Measurements from ENCODE around the gene DOCK9.
A peak's percentile ranks its signal among the peaks of the same experiment; 100 is the strongest.
"Not testable (repeated sequence)": the region's sequence is repeated elsewhere in the genome, so short reads cannot be mapped to it uniquely, and the experiment has no call there.

The DOCK9 gene

GRCh38 chr13:98910501-98910951 lies 67.3 kb downstream of the DOCK9 start:
- Mint-ChIP-seq H3K9me3 (no peaks in the 10 kb centered on the region), H3K4me1 (ENCODE audit: low read depth) (peaks cover 62% of the 10 kb centered on the region), H3K36me3 (ENCODE audit: low read depth) (peaks cover 49% of the 10 kb centered on the region), H3K27ac (peak overlapping the region; percentile 96), H3K4me3 (peak overlapping the region; percentile 35), H3K27me3 (no peaks in the 10 kb centered on the region)
- peak; percentile 50 for DNase-seq

GRCh38 chr13:98909016-98909415 lies 68.8 kb downstream of the DOCK9 start:
- Mint-ChIP-seq H3K36me3 (ENCODE audit: low read depth) (peaks cover 44% of the 10 kb centered on the region), H3K27ac (peak overlapping the region; percentile 96), H3K4me3 (no peak overlapping the region), H3K27me3 (no peaks in the 10 kb centered on the region), H3K4me1 (ENCODE audit: low read depth) (peaks cover 67% of the 10 kb centered on the region), H3K9me3 (no peaks in the 10 kb centered on the region)
- no peak for DNase-seq

GRCh38 chr13:98906746-98907502 lies 70.9 kb downstream of the DOCK9 start:
- no peak for DNase-seq
- Mint-ChIP-seq H3K4me1 (ENCODE audit: low read depth) (peaks cover 52% of the 10 kb centered on the region), H3K36me3 (ENCODE audit: low read depth) (peaks cover 42% of the 10 kb centered on the region), H3K27me3 (no peaks in the 10 kb centered on the region), H3K4me3 (no peak overlapping the region), H3K9me3 (no peaks in the 10 kb centered on the region), H3K27ac (no peak overlapping the region)

GRCh38 chr13:98905199-98905598 lies 72.7 kb downstream of the DOCK9 start:
- Mint-ChIP-seq H3K4me1 (ENCODE audit: low read depth) (peaks cover 41% of the 10 kb centered on the region), H3K4me3 (no peak overlapping the region), H3K27ac (no peak overlapping the region), H3K36me3 (ENCODE audit: low read depth) (peaks cover 57% of the 10 kb centered on the region), H3K27me3 (no peaks in the 10 kb centered on the region), H3K9me3 (no peaks in the 10 kb centered on the region)
- DNase-seq = no peak

- no peak for DNase-seq
- H3K9me3 Mint-ChIP-seq = no peaks in the 10 kb centered on the region
- H3K36me3 Mint-ChIP-seq (ENCODE audit: low read depth) = peaks cover 76% of the 10 kb centered on the region
Measured at GRCh38 chr13:98900442-98900841, 77.4 kb downstream of the DOCK9 start.

GRCh38 chr13:98897706-98898105 lies 80.2 kb downstream of the DOCK9 start:
- H3K27ac Mint-ChIP-seq = no peak overlapping the region
- peaks cover 79% of the 10 kb centered on the region for H3K36me3 Mint-ChIP-seq (ENCODE audit: low read depth)

More at GRCh38 chr13:98900442-98900841, 77.4 kb downstream of the DOCK9 start:
- H3K27me3 Mint-ChIP-seq = no peaks in the 10 kb centered on the region
- peaks cover 16% of the 10 kb centered on the region for H3K4me1 Mint-ChIP-seq (ENCODE audit: low read depth)
- H3K27ac Mint-ChIP-seq = no peak overlapping the region
- H3K4me3 Mint-ChIP-seq = no peak overlapping the region

GRCh38 chr13:98896868-98897144 lies 81.1 kb downstream of the DOCK9 start:
- no peak overlapping the region for H3K27ac Mint-ChIP-seq
- peaks cover 6% of the 10 kb centered on the region for H3K4me1 Mint-ChIP-seq (ENCODE audit: low read depth)
- H3K27me3 Mint-ChIP-seq = no peaks in the 10 kb centered on the region
- no peaks in the 10 kb centered on the region for H3K9me3 Mint-ChIP-seq
- H3K36me3 Mint-ChIP-seq (ENCODE audit: low read depth) = peaks cover 79% of the 10 kb centered on the region
- H3K4me3 Mint-ChIP-seq = no peak overlapping the region
- no peak for DNase-seq

More at GRCh38 chr13:98897706-98898105, 80.2 kb downstream of the DOCK9 start:
- Mint-ChIP-seq H3K4me3 (no peak overlapping the region), H3K4me1 (ENCODE audit: low read depth) (peaks cover 6% of the 10 kb centered on the region), H3K27me3 (no peaks in the 10 kb centered on the region), H3K9me3 (no peaks in the 10 kb centered on the region)
- DNase-seq = no peak

- Mint-ChIP-seq H3K36me3 (ENCODE audit: low read depth) (peaks cover 79% of the 10 kb centered on the region), H3K4me3 (no peak overlapping the region), H3K4me1 (ENCODE audit: low read depth) (peaks cover 10% of the 10 kb centered on the region), H3K9me3 (no peaks in the 10 kb centered on the region), H3K27me3 (no peaks in the 10 kb centered on the region), H3K27ac (peak overlapping the region; percentile 4)
- DNase-seq = no peak
Measured at GRCh38 chr13:98896083-98896867, 81.6 kb downstream of the DOCK9 start.

- Mint-ChIP-seq H3K4me1 (ENCODE audit: low read depth) (peaks cover 23% of the 10 kb centered on the region), H3K36me3 (ENCODE audit: low read depth) (peaks cover 71% of the 10 kb centered on the region)
- not testable (repeated sequence) for H3K9me3 Mint-ChIP-seq, H3K4me3 Mint-ChIP-seq, H3K27me3 Mint-ChIP-seq, DNase-seq, H3K27ac Mint-ChIP-seq
Measured at GRCh38 chr13:98894814-98895213, 83.0 kb downstream of the DOCK9 start.

- Mint-ChIP-seq H3K4me3 (no peak overlapping the region), H3K36me3 (ENCODE audit: low read depth) (peaks cover 72% of the 10 kb centered on the region), H3K9me3 (no peaks in the 10 kb centered on the region), H3K27me3 (no peaks in the 10 kb centered on the region), H3K4me1 (ENCODE audit: low read depth) (peaks cover 34% of the 10 kb centered on the region), H3K27ac (no peak overlapping the region)
- no peak for DNase-seq
Measured at GRCh38 chr13:98893371-98893770, 84.5 kb downstream of the DOCK9 start.

- Mint-ChIP-seq H3K4me1 (ENCODE audit: low read depth) (peaks cover 34% of the 10 kb centered on the region), H3K36me3 (ENCODE audit: low read depth) (peaks cover 72% of the 10 kb centered on the region), H3K27ac (no peak overlapping the region)
Measured at GRCh38 chr13:98892821-98893220, 85.0 kb downstream of the DOCK9 start.

GRCh38 chr13:98892077-98892476 lies 85.8 kb downstream of the DOCK9 start:
- Mint-ChIP-seq H3K4me1 (ENCODE audit: low read depth) (peaks cover 33% of the 10 kb centered on the region), H3K27ac (no peak overlapping the region), H3K4me3 (no peak overlapping the region), H3K27me3 (no peaks in the 10 kb centered on the region), H3K36me3 (ENCODE audit: low read depth) (peaks cover 68% of the 10 kb centered on the region), H3K9me3 (no peaks in the 10 kb centered on the region)
- DNase-seq = no peak

More at GRCh38 chr13:98892821-98893220, 85.0 kb downstream of the DOCK9 start:
- H3K9me3 Mint-ChIP-seq = no peaks in the 10 kb centered on the region
- no peak for DNase-seq
- no peaks in the 10 kb centered on the region for H3K27me3 Mint-ChIP-seq
- H3K4me3 Mint-ChIP-seq = no peak overlapping the region

- Mint-ChIP-seq H3K27ac (peak overlapping the region; percentile 80), H3K4me1 (ENCODE audit: low read depth) (peaks cover 27% of the 10 kb centered on the region), H3K9me3 (no peaks in the 10 kb centered on the region), H3K4me3 (no peak overlapping the region), H3K27me3 (no peaks in the 10 kb centered on the region), H3K36me3 (ENCODE audit: low read depth) (peaks cover 66% of the 10 kb centered on the region)
- no peak for DNase-seq
Measured at GRCh38 chr13:98890925-98891324, 86.9 kb downstream of the DOCK9 start.

- peaks cover 71% of the 10 kb centered on the region for H3K36me3 Mint-ChIP-seq (ENCODE audit: low read depth)
- DNase-seq = peak; percentile 43
- H3K27me3 Mint-ChIP-seq = no peaks in the 10 kb centered on the region
- no peaks in the 10 kb centered on the region for H3K9me3 Mint-ChIP-seq
- H3K4me3 Mint-ChIP-seq = no peak overlapping the region
- H3K27ac Mint-ChIP-seq = peak overlapping the region; percentile 80
- H3K4me1 Mint-ChIP-seq (ENCODE audit: low read depth) = peaks cover 27% of the 10 kb centered on the region
Measured at GRCh38 chr13:98890186-98890585, 87.7 kb downstream of the DOCK9 start.
